Muscle layer of duodenum (tissue), 2 donors: ENCODE measurements around the gene EMP1.
"Not testable (repeated sequence)": the region's sequence is repeated elsewhere in the genome, so short reads cannot be mapped to it uniquely, and the experiment has no call there.

ENCODE experiments used
- H3K27ac ChIP-seq: one replicate; pipeline ENCODE4 v1.7.0; 2013; ENCODE audit warnings: mild to moderate bottlenecking, low read length
- H3K27me3 ChIP-seq: one replicate; pipeline ENCODE4 v1.7.0; 2013; ENCODE audit warnings: low read depth, mild to moderate bottlenecking, control low read depth, low read length
- H3K36me3 ChIP-seq, 2 donors: one replicate each; pipeline ENCODE4 v1.7.0; 2013; ENCODE audit warnings: low read length in 2 of 2, control low read depth in 1 of 2, mild to moderate bottlenecking in 1 of 2; ENCODE audit not compliant: insufficient read depth in 2 of 2, control insufficient read depth in 1 of 2
- H3K4me1 ChIP-seq, 2 donors: one replicate each; pipeline ENCODE4 v1.7.0; 2013; ENCODE audit warnings: low read length in 2 of 2, mild to moderate bottlenecking in 2 of 2, control low read depth in 1 of 2, moderate library complexity in 1 of 2; ENCODE audit not compliant: insufficient read depth in 2 of 2, control insufficient read depth in 1 of 2
- H3K4me3 ChIP-seq, 2 donors: one replicate each; pipeline ENCODE4 v1.7.0; 2013; ENCODE audit warnings: low read length in 2 of 2, low read depth in 1 of 2, mild to moderate bottlenecking in 1 of 2
- H3K9me3 ChIP-seq, 2 donors: one replicate each; pipeline ENCODE4 v1.7.0; 2013; ENCODE audit warnings: low read length in 2 of 2, control low read depth in 1 of 2, mild to moderate bottlenecking in 1 of 2; ENCODE audit not compliant: control insufficient read depth in 1 of 2
- donor health status: healthy.

Gene EMP1

GRCh38 chr12:13252024-13252423 is 55.5 kb downstream of the EMP1 start:
- no peaks in the 10 kb centered on the region for H3K4me1 ChIP-seq
- no peaks in the 10 kb centered on the region for H3K9me3 ChIP-seq
- no peaks in the 10 kb centered on the region for H3K36me3 ChIP-seq
- no peak overlapping the region for H3K27ac ChIP-seq
- H3K27me3 ChIP-seq, result no peaks in the 10 kb centered on the region
- no peak overlapping the region for H3K4me3 ChIP-seq

- H3K9me3 ChIP-seq, result no peaks in the 10 kb centered on the region
- no peak overlapping the region for H3K4me3 ChIP-seq
- H3K27me3 ChIP-seq, result no peaks in the 10 kb centered on the region
- H3K4me1 ChIP-seq, result no peaks in the 10 kb centered on the region
- H3K27ac ChIP-seq, result no peak overlapping the region
- H3K36me3 ChIP-seq, result no peaks in the 10 kb centered on the region
Observed at GRCh38 chr12:13252616-13253015, 56.1 kb downstream of the EMP1 start.

DNA sequence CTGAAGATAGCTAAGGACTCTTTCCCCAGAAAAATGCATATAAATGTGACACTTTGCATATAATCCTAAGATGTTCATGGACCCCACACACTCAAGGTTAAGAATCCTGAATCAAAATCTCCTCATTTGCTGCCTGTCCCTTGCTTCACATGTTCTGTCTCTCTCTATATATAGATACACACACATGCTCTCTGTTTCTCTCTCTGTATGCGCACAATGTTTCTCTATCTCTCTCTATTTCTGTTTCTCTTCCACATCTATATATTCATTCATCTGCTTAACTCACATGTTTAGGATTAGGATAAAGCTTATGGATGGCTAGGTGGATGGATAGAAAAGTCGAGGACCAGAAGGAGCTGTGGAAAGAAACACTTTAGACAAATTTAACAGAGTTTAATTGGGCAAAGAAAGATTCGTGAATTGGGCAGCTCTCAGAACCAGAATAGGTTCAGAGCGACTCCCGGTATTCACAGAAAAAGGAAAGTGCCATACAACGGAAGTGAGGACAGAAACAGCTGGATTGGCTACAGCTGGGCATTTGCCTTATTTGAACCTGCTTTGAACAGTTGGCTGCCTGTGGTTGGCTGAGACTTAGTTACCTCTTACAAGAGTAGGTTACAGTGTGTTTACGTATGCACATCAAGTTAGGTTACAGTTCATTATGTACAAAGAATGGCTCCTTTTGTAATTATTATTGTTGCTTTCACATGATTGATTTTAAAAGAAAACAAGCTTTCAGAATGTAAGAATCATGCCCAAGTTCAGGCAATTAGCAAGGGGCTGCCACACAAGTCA is 57.6 kb downstream of the EMP1 start:
- Histone ChIP-seq H3K27me3 (no peaks in the 10 kb centered on the region), H3K4me1 (no peaks in the 10 kb centered on the region), H3K4me3 (no peak overlapping the region), H3K27ac (no peak overlapping the region), H3K36me3 (no peaks in the 10 kb centered on the region), H3K9me3 (no peaks in the 10 kb centered on the region)

GRCh38 chr12:13255792-13256691 is 59.5 kb downstream of the EMP1 start:
- Histone ChIP-seq H3K27ac (no peak overlapping the region), H3K9me3 (no peaks in the 10 kb centered on the region), H3K4me3 (peak overlapping the region; percentile 33 to 50), H3K4me1 (no peaks in the 10 kb centered on the region), H3K36me3 (no peaks in the 10 kb centered on the region), H3K27me3 (no peaks in the 10 kb centered on the region)

GRCh38 chr12:13256692-13257045 is 60.1 kb downstream of the EMP1 start:
- H3K4me1 ChIP-seq, result no peaks in the 10 kb centered on the region
- H3K4me3 ChIP-seq, result no peak overlapping the region
- H3K36me3 ChIP-seq, result no peaks in the 10 kb centered on the region
- no peaks in the 10 kb centered on the region for H3K9me3 ChIP-seq
- H3K27me3 ChIP-seq, result no peaks in the 10 kb centered on the region
- no peak overlapping the region for H3K27ac ChIP-seq

DNA sequence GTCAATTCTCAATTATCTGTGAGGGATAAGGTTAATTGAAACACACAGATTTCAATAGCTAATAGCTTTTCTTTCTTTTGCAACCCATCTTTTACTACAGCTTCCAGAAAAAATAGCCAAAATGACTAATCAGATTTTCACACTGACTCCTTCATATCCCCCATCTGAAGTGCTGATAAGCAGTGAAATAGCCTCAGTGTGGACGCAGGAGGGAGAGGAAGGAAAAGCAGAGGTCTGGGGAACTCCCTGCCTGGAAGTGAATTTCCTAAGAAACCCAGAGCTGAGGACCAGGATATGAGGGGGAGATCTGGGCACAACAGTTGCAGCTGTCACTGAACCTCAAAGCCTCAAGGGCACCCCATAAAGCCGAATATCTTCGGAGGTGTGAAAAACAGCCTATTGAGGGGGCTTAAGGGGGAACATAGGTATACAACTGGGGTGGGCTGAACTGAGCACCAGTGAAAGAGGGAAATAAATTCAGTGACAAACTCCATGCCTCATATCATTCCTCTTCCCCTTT is 60.9 kb downstream of the EMP1 start:
- no peak overlapping the region for H3K4me3 ChIP-seq
- no peak overlapping the region for H3K27ac ChIP-seq
- no peaks in the 10 kb centered on the region for H3K4me1 ChIP-seq
- no peaks in the 10 kb centered on the region for H3K27me3 ChIP-seq
- no peaks in the 10 kb centered on the region for H3K9me3 ChIP-seq
- H3K36me3 ChIP-seq, result no peaks in the 10 kb centered on the region

GRCh38 chr12:13258197-13258596 is 61.7 kb downstream of the EMP1 start:
- H3K27ac ChIP-seq, result no peak overlapping the region
- H3K4me1 ChIP-seq, result no peaks in the 10 kb centered on the region
- H3K27me3 ChIP-seq, result no peaks in the 10 kb centered on the region
- H3K9me3 ChIP-seq, result no peaks in the 10 kb centered on the region
- H3K4me3 ChIP-seq, result no peak overlapping the region
- H3K36me3 ChIP-seq, result no peaks in the 10 kb centered on the region

GRCh38 chr12:13258717-13259119 is 62.2 kb downstream of the EMP1 start:
- H3K27me3 ChIP-seq, result no peaks in the 10 kb centered on the region
- H3K27ac ChIP-seq, result no peak overlapping the region

DNA sequence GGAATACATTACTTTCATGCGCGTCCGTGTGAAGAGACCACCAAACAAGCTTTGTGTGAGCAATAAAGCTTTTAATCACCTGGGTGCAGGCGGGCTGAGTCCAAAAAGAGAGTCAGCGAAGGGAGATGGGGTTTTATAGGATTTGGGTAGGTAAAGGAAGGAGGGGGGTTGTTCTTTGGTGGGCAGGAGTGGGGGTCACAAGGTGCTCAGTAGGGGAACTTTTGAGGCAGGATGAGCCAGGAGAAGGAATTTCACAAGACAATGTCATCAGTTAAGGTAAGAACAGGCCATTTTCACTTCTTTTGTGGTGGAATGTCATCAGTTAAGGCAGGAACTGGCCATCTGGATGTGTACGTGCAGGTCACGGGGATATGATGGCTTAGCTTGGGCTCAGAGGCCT is 63.1 kb downstream of the EMP1 start:
- H3K27me3 ChIP-seq, H3K27ac ChIP-seq, H3K9me3 ChIP-seq, H3K36me3 ChIP-seq, H3K4me3 ChIP-seq, H3K4me1 ChIP-seq: not testable (repeated sequence)

More at GRCh38 chr12:13258717-13259119, 62.2 kb downstream of the EMP1 start:
- H3K36me3 ChIP-seq, result no peaks in the 10 kb centered on the region
- H3K4me3 ChIP-seq, result no peak overlapping the region
- no peaks in the 10 kb centered on the region for H3K9me3 ChIP-seq
- H3K4me1 ChIP-seq, result no peaks in the 10 kb centered on the region

GRCh38 chr12:13267826-13268225 is 71.3 kb downstream of the EMP1 start:
- H3K4me1 ChIP-seq, H3K4me3 ChIP-seq, H3K27me3 ChIP-seq, H3K9me3 ChIP-seq, H3K36me3 ChIP-seq, H3K27ac ChIP-seq: not testable (repeated sequence)

DNA sequence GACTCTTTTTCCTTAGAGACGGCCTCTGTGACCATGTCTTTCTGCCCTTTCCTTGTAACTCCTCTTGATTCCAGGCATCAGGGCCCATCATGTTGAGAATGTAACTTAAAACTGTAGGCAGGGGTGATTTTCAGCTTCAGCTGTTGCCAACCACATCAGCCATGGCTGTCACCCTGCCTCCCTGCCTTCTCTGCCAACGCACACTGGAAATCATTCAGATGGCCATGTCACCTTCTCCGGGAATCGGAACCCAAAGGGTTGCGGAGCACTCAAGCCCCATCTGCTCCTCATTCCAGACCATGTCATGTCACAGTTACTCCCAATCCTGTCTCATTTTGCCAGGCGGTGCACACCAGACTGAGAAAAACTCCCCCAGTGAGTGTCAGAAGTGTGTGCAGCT is 72.1 kb downstream of the EMP1 start:
- H3K36me3 ChIP-seq, result no peaks in the 10 kb centered on the region
- no peak overlapping the region for H3K4me3 ChIP-seq
- H3K27me3 ChIP-seq, result no peaks in the 10 kb centered on the region
- no peaks in the 10 kb centered on the region for H3K4me1 ChIP-seq
- H3K9me3 ChIP-seq, result no peaks in the 10 kb centered on the region
- H3K27ac ChIP-seq, result no peak overlapping the region
